T-helper 1 cell treated with Interleukin-12 subunit alpha and Interleukin-12 subunit beta and Interleukin-4 antibody, amounts not matched to agents 30 μg/mL and 1 μg/mL, for 36 hours (primary cell): ENCODE data around the gene MAGI3.
"Not testable (repeated sequence)": the region's sequence is repeated elsewhere in the genome, so short reads cannot be mapped to it uniquely, and the experiment has no call there.

ENCODE experiments used
- H3K27ac Mint-ChIP-seq: one replicate; pipeline ENCODE4 v1.8.0; 2021; ENCODE audit warnings: mild to moderate bottlenecking, mixed read lengths
- H3K27me3 Mint-ChIP-seq: one replicate; pipeline ENCODE4 v1.8.0; 2021; ENCODE audit warnings: low read depth, mixed read lengths
- H3K36me3 Mint-ChIP-seq: one replicate; pipeline ENCODE4 v1.8.0; 2021; ENCODE audit warnings: low read depth, mixed read lengths
- H3K4me1 Mint-ChIP-seq: one replicate; pipeline ENCODE4 v1.8.0; 2021; ENCODE audit warnings: low read depth, mixed read lengths
- H3K4me3 Mint-ChIP-seq: one replicate; pipeline ENCODE4 v1.8.0; 2021; ENCODE audit warnings: mild to moderate bottlenecking, moderate library complexity, mixed read lengths
- H3K9me3 Mint-ChIP-seq: one replicate; pipeline ENCODE4 v1.8.0; 2021; ENCODE audit warnings: mixed read lengths

MAGI3 gene

DNA sequence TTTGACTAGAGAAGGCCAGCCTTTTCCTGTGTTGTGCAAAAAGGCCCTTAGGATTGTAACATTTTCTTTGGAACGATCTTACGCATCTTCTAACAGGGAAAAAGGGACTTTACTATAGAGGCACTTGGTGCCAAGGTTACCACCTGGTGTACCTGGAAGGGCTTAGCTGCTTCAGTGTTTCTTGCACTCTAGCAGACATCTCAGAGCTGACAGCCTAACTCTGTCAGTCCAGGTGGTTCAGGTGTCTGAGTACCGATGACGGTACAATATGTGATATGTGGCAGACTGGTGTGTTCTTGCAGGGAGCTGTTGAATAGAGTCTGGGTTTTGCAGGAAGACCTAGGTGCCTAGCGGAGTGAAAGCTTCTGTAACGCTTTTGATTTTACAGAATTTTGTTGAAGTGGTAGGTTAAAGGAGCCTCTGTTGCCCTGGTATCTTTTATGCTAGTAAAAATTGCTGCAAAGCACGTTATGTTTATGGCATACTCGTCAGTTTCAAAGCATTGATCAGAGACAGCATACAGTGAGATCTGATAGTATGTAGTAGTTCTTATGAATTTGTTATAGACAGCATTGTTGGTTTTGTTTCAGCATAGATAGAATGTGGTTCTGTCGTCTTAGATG, 1.4 kb downstream of the MAGI3 start:
- H3K9me3 Mint-ChIP-seq, result peaks cover 4% of the 10 kb centered on the region
- peak overlapping the region; percentile 77 for H3K4me3 Mint-ChIP-seq
- H3K27ac Mint-ChIP-seq, result peak overlapping the region; percentile 15
- no peaks in the 10 kb centered on the region for H3K36me3 Mint-ChIP-seq
- peaks cover 41% of the 10 kb centered on the region for H3K27me3 Mint-ChIP-seq
- H3K4me1 Mint-ChIP-seq, result peaks cover 23% of the 10 kb centered on the region

DNA sequence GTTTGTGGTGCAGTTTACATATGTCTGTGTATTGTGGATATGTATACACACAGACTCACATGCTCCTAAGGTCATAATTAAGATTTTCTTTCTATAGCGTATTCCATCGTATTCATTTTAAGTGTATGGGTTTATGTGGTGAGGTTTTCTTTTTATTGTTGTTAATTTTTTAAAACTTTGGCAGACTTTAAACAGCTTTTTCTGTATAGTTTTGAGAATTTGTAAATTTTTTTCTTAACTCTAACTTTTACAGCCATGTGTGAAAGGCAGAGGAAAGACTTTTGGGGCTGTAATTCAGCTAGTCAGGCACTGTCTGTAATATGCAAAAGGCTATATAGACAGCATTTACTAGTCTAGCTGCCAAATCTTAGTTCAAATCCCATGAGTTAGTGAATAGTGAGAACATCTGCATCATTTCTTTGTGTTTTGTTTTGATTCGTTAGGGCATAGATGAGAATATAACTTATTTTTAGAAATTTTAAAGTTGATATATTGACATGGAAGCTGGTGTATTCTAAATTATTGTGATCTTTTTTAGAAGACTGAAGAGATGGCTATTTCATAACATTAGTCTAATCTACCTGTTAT, 2.3 kb downstream of the MAGI3 start:
- no peak overlapping the region for H3K27ac Mint-ChIP-seq
- no peaks in the 10 kb centered on the region for H3K36me3 Mint-ChIP-seq
- peaks cover 4% of the 10 kb centered on the region for H3K9me3 Mint-ChIP-seq
- no peak overlapping the region for H3K4me3 Mint-ChIP-seq
- peaks cover 23% of the 10 kb centered on the region for H3K4me1 Mint-ChIP-seq
- H3K27me3 Mint-ChIP-seq, result peaks cover 46% of the 10 kb centered on the region

DNA sequence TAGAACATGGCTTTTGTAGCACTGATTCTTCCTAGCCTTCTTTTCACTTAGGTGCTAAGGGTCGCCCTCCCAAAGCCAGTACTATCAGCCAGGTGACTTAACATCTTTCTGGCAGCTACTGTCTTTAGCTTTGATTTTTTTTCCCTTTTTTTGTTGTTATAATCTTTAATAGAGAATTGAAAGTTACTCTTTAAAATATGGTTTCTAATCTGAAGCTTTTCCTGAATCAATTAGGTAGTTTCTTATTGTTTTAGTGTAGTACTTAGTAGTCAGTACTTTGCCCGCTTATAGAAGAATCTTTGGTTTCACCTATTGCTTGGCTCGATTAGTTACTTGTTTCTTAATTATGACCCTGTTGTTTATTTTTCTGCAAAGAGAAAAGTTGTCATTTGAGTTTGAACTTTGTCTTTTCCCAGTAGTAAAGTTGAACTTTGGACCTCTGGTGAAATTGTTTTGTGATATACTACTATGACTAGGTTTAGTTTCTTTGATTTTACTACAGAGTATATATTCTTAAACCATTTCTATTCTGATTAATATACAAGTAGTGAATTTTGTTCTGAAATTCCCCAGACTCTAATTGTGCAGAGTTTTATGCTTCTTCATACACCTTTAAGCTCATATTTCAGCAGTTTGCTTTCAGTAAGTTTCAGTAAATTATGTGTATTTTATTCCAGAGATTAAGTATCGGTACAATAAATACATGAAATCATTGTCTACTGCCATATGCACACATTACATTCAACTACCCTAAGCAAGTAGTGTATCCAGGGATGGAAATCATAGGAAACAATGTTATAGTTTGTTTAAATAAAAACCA, 3.9 kb downstream of the MAGI3 start:
- Mint-ChIP-seq H3K4me1 (peaks cover 17% of the 10 kb centered on the region), H3K9me3 (no peaks in the 10 kb centered on the region), H3K4me3 (no peak overlapping the region), H3K36me3 (no peaks in the 10 kb centered on the region), H3K27ac (no peak overlapping the region), H3K27me3 (peaks cover 58% of the 10 kb centered on the region)

DNA sequence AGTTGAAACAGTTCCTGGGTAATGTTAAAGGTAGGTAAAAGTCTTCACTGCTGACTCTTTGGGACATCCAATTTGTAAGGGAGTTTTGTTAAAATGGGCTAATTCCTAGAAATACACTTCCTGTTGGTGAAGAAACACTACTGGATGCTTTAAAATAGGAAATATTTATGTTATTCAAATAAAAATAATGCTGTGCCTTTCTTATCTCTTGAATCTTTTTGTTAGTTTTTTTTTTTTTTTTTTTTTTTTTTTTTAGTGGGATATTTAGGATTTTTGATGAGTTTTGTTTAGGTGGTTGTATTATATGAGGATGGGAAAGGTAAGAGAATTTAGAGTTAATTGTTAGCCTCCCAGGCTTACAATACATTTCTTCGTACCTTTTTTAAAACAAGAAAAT, 4.5 kb downstream of the MAGI3 start:
- H3K4me1 Mint-ChIP-seq, result peaks cover 13% of the 10 kb centered on the region
- H3K36me3 Mint-ChIP-seq, result no peaks in the 10 kb centered on the region
- no peaks in the 10 kb centered on the region for H3K9me3 Mint-ChIP-seq
- H3K27ac Mint-ChIP-seq, result no peak overlapping the region
- peaks cover 59% of the 10 kb centered on the region for H3K27me3 Mint-ChIP-seq
- H3K4me3 Mint-ChIP-seq, result no peak overlapping the region

DNA sequence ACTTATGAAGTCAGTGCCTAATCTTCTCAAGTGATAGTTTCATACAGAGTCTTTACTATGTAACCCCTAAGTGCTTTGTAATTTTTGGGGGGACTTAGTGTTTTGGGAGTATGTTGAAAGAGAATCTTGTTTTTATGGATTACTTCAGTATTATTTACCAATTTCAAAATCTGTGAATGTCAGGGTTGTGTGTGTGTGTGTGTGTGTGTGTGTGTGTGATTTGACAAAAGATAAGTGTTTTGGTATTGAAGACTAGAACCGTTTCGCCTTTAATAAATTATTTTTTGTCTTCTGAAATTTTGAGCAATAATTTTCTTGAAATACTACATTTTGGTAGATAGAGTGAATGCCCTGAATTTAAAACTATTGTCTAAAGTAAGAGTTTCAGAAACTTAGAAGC, 5.8 kb downstream of the MAGI3 start:
- Mint-ChIP-seq H3K27ac (no peak overlapping the region), H3K36me3 (no peaks in the 10 kb centered on the region), H3K27me3 (peaks cover 59% of the 10 kb centered on the region), H3K9me3 (no peaks in the 10 kb centered on the region), H3K4me1 (peaks cover 13% of the 10 kb centered on the region), H3K4me3 (no peak overlapping the region)

DNA sequence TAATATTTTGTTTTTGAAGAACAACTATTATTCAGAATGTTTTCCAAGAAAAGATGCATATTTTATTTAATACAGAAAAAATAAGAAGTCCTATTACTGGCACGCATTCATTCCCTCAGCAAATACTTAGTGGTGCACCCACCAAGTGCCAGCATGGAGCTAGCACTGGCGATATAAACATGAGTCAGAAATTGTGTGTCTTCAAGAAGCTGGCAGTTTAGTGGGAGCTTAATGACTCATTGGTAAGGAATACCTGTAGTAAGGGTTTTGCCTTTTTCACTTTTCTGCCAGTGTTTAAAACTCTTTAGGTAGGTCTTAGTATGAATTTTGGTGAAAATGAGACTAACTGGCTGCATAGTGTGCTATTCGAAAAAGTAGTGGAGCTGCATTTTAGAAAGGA, 6.3 kb downstream of the MAGI3 start:
- Mint-ChIP-seq H3K36me3 (no peaks in the 10 kb centered on the region), H3K4me3 (no peak overlapping the region), H3K9me3 (no peaks in the 10 kb centered on the region), H3K27me3 (peaks cover 55% of the 10 kb centered on the region), H3K27ac (no peak overlapping the region), H3K4me1 (peaks cover 8% of the 10 kb centered on the region)

DNA sequence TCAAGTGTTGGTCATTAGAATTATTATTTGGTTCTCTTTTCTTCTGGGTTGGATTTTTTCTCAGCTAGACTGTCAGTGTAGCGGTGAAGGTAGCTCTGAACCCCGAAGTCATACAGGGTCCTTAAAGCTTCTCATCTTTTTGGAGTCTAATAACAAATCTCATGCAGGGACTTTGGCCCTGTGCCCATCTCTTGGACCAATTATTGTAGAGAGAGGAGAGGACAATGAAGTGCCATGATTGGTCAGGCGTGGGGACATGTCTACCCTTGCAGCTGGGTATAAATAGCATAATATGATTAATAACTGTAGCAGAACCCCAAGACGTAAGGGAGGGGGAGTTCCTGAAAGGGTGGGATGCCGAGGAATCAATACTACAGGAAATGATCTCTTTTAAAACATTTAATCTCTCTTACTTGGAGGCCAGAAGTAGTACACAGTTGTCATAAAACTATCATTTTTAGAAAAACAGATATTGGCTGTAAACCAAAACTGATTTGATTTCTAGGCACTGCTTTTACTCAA, 8.8 kb downstream of the MAGI3 start:
- Mint-ChIP-seq H3K27ac (no peak overlapping the region), H3K4me1 (no peaks in the 10 kb centered on the region), H3K9me3 (no peaks in the 10 kb centered on the region), H3K36me3 (no peaks in the 10 kb centered on the region), H3K4me3 (no peak overlapping the region), H3K27me3 (peaks cover 34% of the 10 kb centered on the region)

DNA sequence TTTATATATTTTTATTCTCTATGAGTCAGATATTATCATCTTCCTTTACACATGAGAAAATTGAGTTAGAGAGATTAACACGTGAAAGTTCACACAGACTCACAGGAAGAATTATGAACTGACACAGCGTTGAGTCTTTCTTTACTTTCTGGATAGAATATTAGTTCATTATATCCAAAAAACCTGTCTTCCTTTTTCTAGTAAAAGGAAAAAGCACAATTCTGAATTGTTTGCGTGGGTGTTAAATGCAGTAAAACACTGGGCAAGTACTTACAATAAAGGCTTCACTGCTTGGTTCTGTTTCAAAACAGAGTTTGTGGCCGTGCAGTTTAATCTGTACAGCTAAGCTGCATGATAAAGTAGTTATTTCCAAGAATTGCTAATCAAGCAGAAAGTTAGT, 10.8 kb downstream of the MAGI3 start:
- no peaks in the 10 kb centered on the region for H3K9me3 Mint-ChIP-seq
- H3K4me3 Mint-ChIP-seq, result no peak overlapping the region
- H3K27ac Mint-ChIP-seq, result no peak overlapping the region
- no peaks in the 10 kb centered on the region for H3K4me1 Mint-ChIP-seq
- peaks cover 28% of the 10 kb centered on the region for H3K27me3 Mint-ChIP-seq
- H3K36me3 Mint-ChIP-seq, result no peaks in the 10 kb centered on the region

DNA sequence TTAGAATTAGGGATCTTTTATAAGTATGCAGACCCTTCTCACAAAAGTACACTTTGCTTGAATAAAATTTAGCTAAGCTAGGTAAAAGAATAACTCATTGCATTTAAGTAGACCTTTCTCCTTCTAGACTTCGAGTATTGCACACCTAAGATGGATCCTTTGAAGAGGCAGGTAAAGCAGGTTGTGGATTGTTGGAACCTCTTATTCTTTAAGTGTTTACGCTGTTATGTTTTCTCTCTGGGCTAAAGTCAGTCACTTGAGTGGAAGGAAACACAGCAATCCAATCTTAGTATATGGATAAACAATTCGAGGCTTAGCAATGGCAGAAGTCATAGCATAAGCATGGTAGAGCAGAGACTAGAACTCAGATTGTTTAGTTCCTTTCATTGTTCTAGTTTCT, 11.4 kb downstream of the MAGI3 start:
- Mint-ChIP-seq H3K27me3 (peaks cover 22% of the 10 kb centered on the region), H3K36me3 (no peaks in the 10 kb centered on the region), H3K27ac (no peak overlapping the region), H3K9me3 (no peaks in the 10 kb centered on the region), H3K4me3 (no peak overlapping the region), H3K4me1 (peaks cover under 1% of the 10 kb centered on the region)

DNA sequence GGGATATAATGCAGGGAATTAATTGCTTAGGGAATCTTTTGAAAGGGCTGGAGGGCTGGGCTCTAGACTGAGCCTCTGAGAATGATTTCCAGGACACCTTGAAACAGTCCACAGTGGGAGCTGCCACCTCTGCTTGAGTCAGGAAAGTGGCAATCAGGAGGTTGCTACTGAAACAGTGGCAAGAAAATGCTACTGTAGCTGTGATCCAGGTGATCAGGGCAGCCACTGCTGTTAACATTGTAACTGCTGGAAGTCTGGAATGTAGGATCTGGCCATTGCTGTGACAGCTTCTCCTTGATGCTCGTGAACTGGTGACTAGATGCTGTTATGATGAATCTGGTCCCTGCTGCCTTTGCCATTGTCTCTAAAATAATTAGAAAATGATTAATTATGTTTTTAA, 12.8 kb downstream of the MAGI3 start:
- Mint-ChIP-seq H3K27ac (no peak overlapping the region), H3K4me3 (no peak overlapping the region), H3K27me3 (peaks cover 12% of the 10 kb centered on the region), H3K4me1 (peaks cover 6% of the 10 kb centered on the region), H3K36me3 (no peaks in the 10 kb centered on the region), H3K9me3 (no peaks in the 10 kb centered on the region)

DNA sequence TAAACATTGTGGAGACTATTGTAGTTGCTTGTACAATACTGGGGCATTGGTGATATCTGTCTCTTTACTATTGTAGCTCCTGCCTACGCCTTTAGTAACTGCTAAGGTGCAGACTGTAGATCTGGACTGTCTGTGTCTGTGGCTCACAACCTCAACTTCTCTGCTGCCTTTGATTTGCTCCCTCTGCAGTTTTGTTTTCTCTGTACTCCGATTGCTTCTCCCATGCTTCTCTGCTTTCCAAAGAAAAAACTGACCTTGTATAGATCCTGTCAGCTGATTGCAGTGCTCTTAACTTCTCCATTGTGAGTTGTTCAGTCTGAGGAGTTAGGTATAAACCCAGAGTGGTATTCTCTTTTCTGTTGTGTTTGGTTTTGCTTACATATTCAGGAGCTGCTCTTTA, 15.3 kb downstream of the MAGI3 start:
- Mint-ChIP-seq H3K27ac (no peak overlapping the region), H3K4me3 (no peak overlapping the region)

DNA sequence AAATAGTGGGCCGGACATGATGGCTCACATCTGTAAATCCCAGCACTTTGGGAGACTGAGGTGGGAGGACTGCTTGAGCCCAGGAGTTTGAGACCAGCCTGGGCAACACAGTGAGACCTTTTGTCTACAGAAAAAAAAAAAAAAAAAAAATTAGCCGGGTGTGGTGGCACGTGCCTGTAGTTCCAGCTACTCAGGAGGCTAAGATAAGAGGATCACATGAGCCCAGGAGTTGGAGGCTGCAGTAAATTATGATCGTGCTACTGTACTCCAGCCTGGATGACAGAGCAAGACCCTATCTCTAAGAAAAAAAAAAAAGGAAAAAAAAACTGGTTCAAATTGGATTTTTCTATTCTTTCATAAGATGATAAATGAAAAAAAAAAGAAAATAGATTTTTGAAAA, 15.8 kb downstream of the MAGI3 start:
- H3K4me3 Mint-ChIP-seq, H3K9me3 Mint-ChIP-seq, H3K4me1 Mint-ChIP-seq, H3K36me3 Mint-ChIP-seq, H3K27ac Mint-ChIP-seq, H3K27me3 Mint-ChIP-seq: not testable (repeated sequence)

More for the DNA sequence above, 15.3 kb downstream of the MAGI3 start:
- Mint-ChIP-seq H3K36me3 (no peaks in the 10 kb centered on the region), H3K4me1 (peaks cover 6% of the 10 kb centered on the region), H3K9me3 (no peaks in the 10 kb centered on the region), H3K27me3 (no peaks in the 10 kb centered on the region)

DNA sequence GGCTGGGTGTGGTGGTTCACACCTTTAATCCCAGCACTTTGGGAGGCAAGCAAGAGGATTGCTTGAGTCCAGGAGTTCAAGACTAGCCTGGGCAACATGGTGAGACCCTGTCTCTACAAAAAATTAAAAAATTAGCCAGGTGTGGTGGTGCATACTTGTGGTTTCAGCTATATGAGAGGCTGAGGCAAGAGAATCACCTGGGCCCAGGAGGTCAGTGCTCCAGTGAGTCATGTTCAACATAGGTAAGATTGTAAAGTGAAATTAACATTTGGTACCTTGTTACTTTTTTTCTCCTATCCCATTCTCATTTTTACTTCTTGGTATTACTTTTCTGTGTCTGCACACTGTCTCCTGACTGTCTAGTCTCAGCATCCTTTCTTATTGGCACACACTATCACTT, 19.0 kb downstream of the MAGI3 start:
- H3K36me3 Mint-ChIP-seq, result no peaks in the 10 kb centered on the region
- peaks cover 5% of the 10 kb centered on the region for H3K9me3 Mint-ChIP-seq
- no peak overlapping the region for H3K27ac Mint-ChIP-seq
- H3K4me3 Mint-ChIP-seq, result no peak overlapping the region
- no peaks in the 10 kb centered on the region for H3K27me3 Mint-ChIP-seq
- H3K4me1 Mint-ChIP-seq, result peaks cover 6% of the 10 kb centered on the region

DNA sequence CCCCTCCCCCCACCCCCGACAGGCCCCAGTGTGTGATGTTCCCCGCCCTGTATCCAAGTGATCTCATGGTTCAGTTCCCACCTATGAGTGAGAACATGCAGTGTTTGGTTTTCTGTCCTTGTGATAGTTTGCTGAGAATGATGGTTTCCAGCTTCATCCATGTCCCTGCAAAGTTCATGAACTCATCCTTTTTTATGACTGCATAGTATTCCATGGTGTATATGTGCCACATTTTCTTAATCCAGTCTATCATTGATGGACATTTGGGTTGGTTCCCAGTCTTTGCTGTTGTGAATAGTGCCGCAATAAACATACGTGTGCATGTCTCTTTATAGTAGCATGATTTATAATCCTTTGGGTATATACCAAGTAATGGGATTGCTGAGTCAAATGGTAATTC, 21.7 kb downstream of the MAGI3 start:
- not testable (repeated sequence) for H3K27me3 Mint-ChIP-seq, H3K27ac Mint-ChIP-seq, H3K36me3 Mint-ChIP-seq, H3K9me3 Mint-ChIP-seq, H3K4me3 Mint-ChIP-seq, H3K4me1 Mint-ChIP-seq
